ENCODE data around the gene TGFBR2. TPM values are rescaled to one million over a fixed set of nuclear protein-coding genes. Genes with fewer than 3 reads are reported as not detected.

TGFBR2 gene
- total RNA-seq: 100 to 1,000 TPM; 104 to 114 (median 111) TPM

- Mint-ChIP-seq H3K4me3 (peak within 1 kb of the TSS; percentile 98), H3K36me3 (ENCODE audit: insufficient read depth) (peaks cover 25% of the 10 kb centered on the region)
Observed at GRCh38 chr3:30606301-30607031, at the start of gene TGFBR2. Gene TGFBR2 (plus strand): TSS chr3:30606601. CDS start chr3:30606884, 283 bp downstream.

GRCh38 chr3:30557746-30558303 is 48.6 kb upstream of the TGFBR2 start:
- H3K27me3 Mint-ChIP-seq (ENCODE audit: low read depth): no peaks in the 10 kb centered on the region

More at GRCh38 chr3:30606301-30607031, at the start of gene TGFBR2:
- ATAC-seq (peak; percentile 70 to 77), DNase-seq (peak; percentile 81)
- H3K4me1 Mint-ChIP-seq (ENCODE audit: low read depth): peaks cover 59% of the 10 kb centered on the region
- H3K27me3 Mint-ChIP-seq (ENCODE audit: low read depth): no peaks in the 10 kb centered on the region
- H3K9me3 Mint-ChIP-seq: no peaks in the 10 kb centered on the region

GRCh38 chr3:30563956-30564355 is 42.4 kb upstream of the TGFBR2 start:
- Mint-ChIP-seq H3K4me1 (ENCODE audit: low read depth) (no peaks in the 10 kb centered on the region), H3K36me3 (ENCODE audit: insufficient read depth) (no peaks in the 10 kb centered on the region), H3K27me3 (ENCODE audit: low read depth) (no peaks in the 10 kb centered on the region), H3K4me3 (no peak overlapping the region), H3K9me3 (no peaks in the 10 kb centered on the region)
- DNase-seq: no peak
- no peak for ATAC-seq

More at GRCh38 chr3:30557746-30558303, 48.6 kb upstream of the TGFBR2 start:
- Mint-ChIP-seq H3K4me3 (no peak overlapping the region), H3K9me3 (no peaks in the 10 kb centered on the region), H3K36me3 (ENCODE audit: insufficient read depth) (no peaks in the 10 kb centered on the region), H3K4me1 (ENCODE audit: low read depth) (peaks cover 3% of the 10 kb centered on the region)
- DNase-seq (no peak), ATAC-seq (no peak)

- Mint-ChIP-seq H3K4me1 (ENCODE audit: low read depth) (no peaks in the 10 kb centered on the region), H3K27me3 (ENCODE audit: low read depth) (no peaks in the 10 kb centered on the region), H3K4me3 (no peak overlapping the region), H3K9me3 (no peaks in the 10 kb centered on the region), H3K36me3 (ENCODE audit: insufficient read depth) (no peaks in the 10 kb centered on the region)
- no peak for ATAC-seq
- DNase-seq: no peak
Observed at GRCh38 chr3:30567139-30567753, 39.2 kb upstream of the TGFBR2 start.

GRCh38 chr3:30576946-30577345 is 29.5 kb upstream of the TGFBR2 start:
- ATAC-seq: no peak
- no peaks in the 10 kb centered on the region for H3K27me3 Mint-ChIP-seq (ENCODE audit: low read depth)

GRCh38 chr3:30577788-30578187 is 28.6 kb upstream of the TGFBR2 start:
- ATAC-seq: no peak
- Mint-ChIP-seq H3K9me3 (peaks cover 3% of the 10 kb centered on the region), H3K4me3 (no peak overlapping the region), H3K4me1 (ENCODE audit: low read depth) (peaks cover 2% of the 10 kb centered on the region), H3K36me3 (ENCODE audit: insufficient read depth) (no peaks in the 10 kb centered on the region), H3K27me3 (ENCODE audit: low read depth) (no peaks in the 10 kb centered on the region)
- DNase-seq: no peak

More at GRCh38 chr3:30576946-30577345, 29.5 kb upstream of the TGFBR2 start:
- no peaks in the 10 kb centered on the region for H3K36me3 Mint-ChIP-seq (ENCODE audit: insufficient read depth)
- peaks cover 2% of the 10 kb centered on the region for H3K4me1 Mint-ChIP-seq (ENCODE audit: low read depth)
- no peak overlapping the region for H3K4me3 Mint-ChIP-seq
- H3K9me3 Mint-ChIP-seq: peaks cover 3% of the 10 kb centered on the region
- DNase-seq: no peak

- no peaks in the 10 kb centered on the region for H3K9me3 Mint-ChIP-seq
- ATAC-seq (no peak), DNase-seq (no peak)
- no peak overlapping the region for H3K4me3 Mint-ChIP-seq
- peaks cover 2% of the 10 kb centered on the region for H3K4me1 Mint-ChIP-seq (ENCODE audit: low read depth)
- H3K27me3 Mint-ChIP-seq (ENCODE audit: low read depth): no peaks in the 10 kb centered on the region
- no peaks in the 10 kb centered on the region for H3K36me3 Mint-ChIP-seq (ENCODE audit: insufficient read depth)
Observed at GRCh38 chr3:30578479-30578878, 27.9 kb upstream of the TGFBR2 start.

GRCh38 chr3:30578986-30579579 is 27.3 kb upstream of the TGFBR2 start:
- no peaks in the 10 kb centered on the region for H3K27me3 Mint-ChIP-seq (ENCODE audit: low read depth)
- H3K9me3 Mint-ChIP-seq: no peaks in the 10 kb centered on the region
- no peak for ATAC-seq
- H3K4me3 Mint-ChIP-seq: no peak overlapping the region
- no peak for DNase-seq
- H3K36me3 Mint-ChIP-seq (ENCODE audit: insufficient read depth): no peaks in the 10 kb centered on the region
- H3K4me1 Mint-ChIP-seq (ENCODE audit: low read depth): peaks cover 2% of the 10 kb centered on the region

GRCh38 chr3:30581067-30581585 is 25.3 kb upstream of the TGFBR2 start:
- DNase-seq: no peak
- Mint-ChIP-seq H3K36me3 (ENCODE audit: insufficient read depth) (no peaks in the 10 kb centered on the region), H3K9me3 (no peaks in the 10 kb centered on the region), H3K4me3 (no peak overlapping the region), H3K4me1 (ENCODE audit: low read depth) (peaks cover 2% of the 10 kb centered on the region), H3K27me3 (ENCODE audit: low read depth) (no peaks in the 10 kb centered on the region)
- ATAC-seq: no peak

- Mint-ChIP-seq H3K9me3 (no peaks in the 10 kb centered on the region), H3K36me3 (ENCODE audit: insufficient read depth) (no peaks in the 10 kb centered on the region), H3K4me3 (no peak overlapping the region), H3K4me1 (ENCODE audit: low read depth) (peaks cover 2% of the 10 kb centered on the region), H3K27me3 (ENCODE audit: low read depth) (no peaks in the 10 kb centered on the region)
- DNase-seq (no peak), ATAC-seq (no peak)
Observed at GRCh38 chr3:30581982-30582381, 24.4 kb upstream of the TGFBR2 start.

- ATAC-seq (no peak), DNase-seq (no peak)
- H3K9me3 Mint-ChIP-seq: no peaks in the 10 kb centered on the region
- no peak overlapping the region for H3K4me3 Mint-ChIP-seq
- no peaks in the 10 kb centered on the region for H3K4me1 Mint-ChIP-seq (ENCODE audit: low read depth)
- no peaks in the 10 kb centered on the region for H3K36me3 Mint-ChIP-seq (ENCODE audit: insufficient read depth)
- H3K27me3 Mint-ChIP-seq (ENCODE audit: low read depth): no peaks in the 10 kb centered on the region
Observed at GRCh38 chr3:30583973-30584372, 22.4 kb upstream of the TGFBR2 start.

- no peaks in the 10 kb centered on the region for H3K4me1 Mint-ChIP-seq (ENCODE audit: low read depth)
- DNase-seq: no peak
- no peak for ATAC-seq
- no peaks in the 10 kb centered on the region for H3K27me3 Mint-ChIP-seq (ENCODE audit: low read depth)
- H3K36me3 Mint-ChIP-seq (ENCODE audit: insufficient read depth): no peaks in the 10 kb centered on the region
- no peak overlapping the region for H3K4me3 Mint-ChIP-seq
- no peaks in the 10 kb centered on the region for H3K9me3 Mint-ChIP-seq
Observed at GRCh38 chr3:30585654-30586053, 20.7 kb upstream of the TGFBR2 start.

GRCh38 chr3:30586096-30586805 is 20.1 kb upstream of the TGFBR2 start:
- ATAC-seq (no peak), DNase-seq (no peak)
- Mint-ChIP-seq H3K4me1 (ENCODE audit: low read depth) (no peaks in the 10 kb centered on the region), H3K27me3 (ENCODE audit: low read depth) (no peaks in the 10 kb centered on the region), H3K9me3 (no peaks in the 10 kb centered on the region), H3K36me3 (ENCODE audit: insufficient read depth) (no peaks in the 10 kb centered on the region), H3K4me3 (no peak overlapping the region)

All from activated T-cell treated with anti-CD3 and anti-CD28 coated beads, Interleukin-2, amount 50 U/mL, for 4 hours (primary cell).